Stimulated activated CD4-positive, alpha-beta T cell treated with anti-CD3 and anti-CD28 coated beads, Interleukin-12 subunit alpha, Interleukin-12 subunit beta, amount 100 ng/mL, for 24 hours (primary cell): ENCODE measurements around the gene CYP2B6.
"Not testable (repeated sequence)": the region's sequence is repeated elsewhere in the genome, so short reads cannot be mapped to it uniquely, and the experiment has no call there.

Experiments
- DNase-seq, 2 experiments: peaks; one replicate each; pipeline ENCODE4 v3.0.0-alpha.2; 2020; ENCODE audit warnings: low read depth in 2 of 2

The CYP2B6 gene

DNA sequence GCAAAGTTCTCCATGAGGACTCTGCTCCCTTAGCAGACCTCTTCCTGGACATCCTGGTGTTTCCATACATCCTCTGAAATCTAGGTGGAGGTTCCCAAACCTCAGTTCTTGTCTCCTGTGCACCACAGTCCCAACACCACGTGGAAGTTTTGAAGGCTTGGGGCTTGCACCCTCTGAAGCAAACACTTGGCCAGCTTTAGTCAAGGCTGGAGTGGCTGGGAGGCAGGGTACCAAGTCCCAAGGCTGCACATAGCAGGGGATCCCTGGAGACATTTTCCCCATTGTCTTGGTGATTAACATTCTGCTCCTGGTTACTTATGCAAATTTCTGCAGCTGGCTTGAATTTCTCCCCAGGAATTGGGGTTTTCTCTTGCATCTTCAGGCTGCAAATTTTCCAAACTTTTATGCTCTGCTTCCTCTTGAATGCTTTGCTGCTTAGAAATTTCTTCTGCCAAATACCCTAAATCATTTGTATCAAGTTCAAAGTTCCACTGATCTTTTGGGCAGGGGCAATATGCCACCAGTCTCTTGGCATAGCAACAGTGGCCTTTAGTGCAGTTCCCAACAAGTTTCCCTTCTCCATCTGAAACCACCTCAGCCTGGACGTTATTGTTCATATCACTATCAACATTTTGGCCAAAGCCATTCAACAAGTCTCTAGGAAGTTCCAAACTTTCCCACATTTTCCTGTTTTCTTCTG lies 10.2 kb upstream of the CYP2B6 start:
- not testable (repeated sequence) for DNase-seq

DNA sequence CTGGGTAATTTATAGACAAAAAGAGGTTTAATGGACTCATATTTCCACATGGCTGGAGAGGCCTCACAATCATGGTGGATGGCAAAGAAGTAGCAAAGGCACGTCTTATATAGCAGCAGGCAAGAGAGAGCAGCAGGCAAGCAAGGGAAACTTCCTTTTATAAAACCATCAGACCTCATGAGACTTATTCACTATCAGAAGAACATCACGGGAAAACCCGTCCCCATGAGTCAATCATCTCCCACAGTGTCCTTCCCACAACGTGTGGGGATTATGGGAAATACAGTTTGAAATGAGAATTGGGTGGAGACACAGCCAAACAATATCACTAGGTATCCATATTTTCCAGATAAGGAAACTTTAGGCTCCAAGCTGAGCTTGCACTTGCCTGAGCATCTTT lies 9.5 kb upstream of the CYP2B6 start:
- no peak for DNase-seq

DNA sequence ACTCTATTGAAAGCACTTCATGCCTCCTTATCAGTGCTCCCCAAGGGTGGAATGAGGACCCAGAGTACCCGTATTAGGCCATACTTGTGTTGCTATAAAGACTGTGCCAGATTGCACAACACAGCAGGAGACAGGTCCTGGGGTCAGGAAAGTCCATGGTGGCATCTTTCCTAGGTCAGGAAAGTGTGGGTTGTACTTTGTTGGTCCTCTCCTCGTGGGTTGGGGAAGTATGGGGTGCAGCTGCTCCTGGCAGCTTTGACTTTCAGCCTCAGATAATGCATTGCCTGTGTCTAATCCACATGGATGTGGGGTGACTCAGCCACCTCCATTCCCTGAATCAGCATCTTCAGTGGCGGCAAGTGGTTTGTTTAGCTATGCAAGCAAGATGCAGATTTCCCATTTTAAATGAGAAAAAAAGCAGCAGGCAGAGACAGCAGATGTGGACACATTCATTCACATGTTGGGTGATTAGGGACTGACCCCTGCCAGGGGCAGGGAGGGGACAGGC lies 8.4 kb upstream of the CYP2B6 start:
- no peak for DNase-seq

- DNase-seq, result no peak
Measured at GRCh38 chr19:40989453-40989852, 1.6 kb upstream of the CYP2B6 start.

GRCh38 chr19:40995355-40995754 lies 4.3 kb downstream of the CYP2B6 start:
- DNase-seq, result no peak

DNA sequence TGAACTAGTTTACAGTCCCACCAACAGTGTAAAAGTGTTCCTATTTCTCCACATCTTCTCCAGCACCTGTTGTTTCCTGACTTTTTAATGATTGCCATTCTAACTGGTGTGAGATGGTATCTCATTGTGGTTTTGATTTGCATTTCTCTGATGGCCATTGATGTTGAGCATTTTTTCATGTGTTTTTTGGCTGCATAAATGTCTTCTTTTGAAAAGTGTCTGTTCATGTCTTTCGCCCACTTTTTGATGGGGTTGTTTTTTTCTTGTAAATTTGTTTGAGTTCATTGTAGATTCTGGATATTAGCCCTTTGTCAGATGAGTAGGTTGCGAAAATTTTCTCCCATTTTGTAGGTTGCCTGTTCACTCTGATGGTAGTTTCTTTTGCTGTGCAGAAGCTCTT lies 7.9 kb downstream of the CYP2B6 start:
- not testable (repeated sequence) for DNase-seq

GRCh38 chr19:41000310-41000737 lies 9.2 kb downstream of the CYP2B6 start:
- no peak for DNase-seq

DNA sequence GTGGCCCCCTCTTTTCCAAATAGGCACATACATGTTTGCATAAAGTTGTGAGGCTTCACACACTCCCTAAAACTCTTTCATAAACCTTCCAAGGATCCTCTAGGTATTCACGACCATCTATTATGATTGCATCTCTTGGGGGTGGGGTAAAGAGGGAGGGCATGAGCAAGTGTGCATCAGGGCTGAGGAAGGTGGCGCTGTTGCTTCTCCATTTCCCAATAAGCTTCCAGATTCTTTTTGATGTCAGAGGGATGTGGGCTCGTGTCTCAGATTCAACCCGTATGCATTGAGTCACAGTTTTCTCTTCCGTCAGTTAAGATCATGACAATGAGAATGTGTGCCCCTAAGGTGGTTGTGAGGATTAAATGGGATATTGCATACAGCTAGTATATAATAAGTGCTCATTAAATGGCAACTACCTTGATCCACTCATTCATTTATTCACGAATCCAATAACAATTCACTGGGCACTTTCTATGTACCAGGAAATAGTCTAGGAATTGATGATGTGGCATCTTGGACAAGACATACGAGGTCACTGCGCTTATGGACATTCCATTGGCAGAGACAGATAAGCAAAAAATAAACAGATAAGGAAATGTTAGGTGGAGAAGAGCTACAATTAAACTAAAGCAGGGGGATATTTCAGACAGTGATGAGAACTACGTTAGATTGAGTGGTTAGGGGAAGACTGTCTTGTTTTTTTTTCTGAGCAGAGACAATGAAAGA lies 10.3 kb downstream of the CYP2B6 start:
- DNase-seq, result no peak

- not testable (repeated sequence) for DNase-seq
Measured at GRCh38 chr19:41003656-41004055, 12.6 kb downstream of the CYP2B6 start.

GRCh38 chr19:41009700-41010235 lies 18.7 kb downstream of the CYP2B6 start:
- DNase-seq, result no peak

- no peak for DNase-seq
Measured at GRCh38 chr19:41013359-41013758, 22.3 kb downstream of the CYP2B6 start.

DNA sequence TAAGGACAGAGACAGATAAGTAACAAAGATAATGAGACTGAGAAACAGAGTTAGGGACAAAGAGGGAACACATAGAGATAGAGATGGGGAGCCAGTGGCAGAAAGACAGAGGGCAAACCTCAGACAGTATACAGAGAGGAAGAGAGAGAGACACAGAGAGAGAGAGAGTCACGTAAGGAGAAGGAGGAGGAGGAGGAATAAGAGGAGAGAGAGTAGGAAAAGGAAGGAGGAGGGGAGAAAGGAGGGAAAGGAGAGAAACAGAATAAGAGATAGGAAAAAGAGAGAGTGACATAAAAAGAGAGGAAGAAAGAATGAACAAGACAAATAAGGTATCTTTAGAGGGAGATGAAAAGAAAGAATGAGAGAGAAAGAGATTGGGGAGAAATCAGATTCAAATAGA lies 23.6 kb downstream of the CYP2B6 start:
- DNase-seq, result no peak

DNA sequence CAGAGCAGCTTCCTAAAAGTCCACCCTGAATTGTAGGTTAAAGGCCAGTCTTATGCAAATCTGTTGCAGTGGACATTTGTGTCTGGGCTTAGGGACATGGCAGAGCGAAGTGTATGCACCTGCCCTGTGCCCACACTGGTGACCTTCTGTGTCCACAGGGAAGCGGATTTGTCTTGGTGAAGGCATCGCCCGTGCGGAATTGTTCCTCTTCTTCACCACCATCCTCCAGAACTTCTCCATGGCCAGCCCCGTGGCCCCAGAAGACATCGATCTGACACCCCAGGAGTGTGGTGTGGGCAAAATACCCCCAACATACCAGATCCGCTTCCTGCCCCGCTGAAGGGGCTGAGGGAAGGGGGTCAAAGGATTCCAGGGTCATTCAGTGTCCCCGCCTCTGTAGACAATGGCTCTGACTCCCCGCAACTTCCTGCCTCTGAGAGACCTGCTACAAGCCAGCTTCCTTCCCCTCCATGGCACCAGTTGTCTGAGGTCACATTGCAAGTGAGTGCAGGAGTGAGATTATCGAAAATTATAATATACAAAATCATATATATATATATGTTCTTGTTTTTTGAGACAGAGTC lies 25.5 kb downstream of the CYP2B6 start:
- DNase-seq, result no peak

- DNase-seq, result no peak
Measured at GRCh38 chr19:41018736-41019290, 27.7 kb downstream of the CYP2B6 start.

GRCh38 chr19:41019346-41019745 lies 28.3 kb downstream of the CYP2B6 start:
- no peak for DNase-seq

GRCh38 chr19:41023193-41023592 lies 32.1 kb downstream of the CYP2B6 start:
- DNase-seq, result no peak

DNA sequence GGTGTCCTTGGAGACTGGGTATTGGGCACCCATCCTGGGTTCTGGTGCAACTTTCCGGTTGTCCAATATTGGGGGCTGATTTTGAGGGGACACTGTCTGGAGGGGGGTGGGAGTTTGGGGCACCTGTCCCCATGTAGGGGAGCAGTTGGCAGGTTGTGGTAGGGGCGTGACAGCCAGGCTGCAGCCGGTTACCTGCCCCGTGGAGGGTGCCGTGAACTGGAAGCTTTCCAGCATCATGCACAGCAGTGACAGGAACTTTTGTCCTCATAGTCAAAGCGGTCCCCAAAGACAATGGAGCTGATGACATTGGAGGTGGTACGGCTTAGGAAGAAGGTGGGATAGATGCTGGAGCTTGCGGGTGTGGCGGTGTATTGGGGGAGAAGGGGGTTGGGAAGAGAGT lies 34.3 kb downstream of the CYP2B6 start:
- no peak for DNase-seq

DNA sequence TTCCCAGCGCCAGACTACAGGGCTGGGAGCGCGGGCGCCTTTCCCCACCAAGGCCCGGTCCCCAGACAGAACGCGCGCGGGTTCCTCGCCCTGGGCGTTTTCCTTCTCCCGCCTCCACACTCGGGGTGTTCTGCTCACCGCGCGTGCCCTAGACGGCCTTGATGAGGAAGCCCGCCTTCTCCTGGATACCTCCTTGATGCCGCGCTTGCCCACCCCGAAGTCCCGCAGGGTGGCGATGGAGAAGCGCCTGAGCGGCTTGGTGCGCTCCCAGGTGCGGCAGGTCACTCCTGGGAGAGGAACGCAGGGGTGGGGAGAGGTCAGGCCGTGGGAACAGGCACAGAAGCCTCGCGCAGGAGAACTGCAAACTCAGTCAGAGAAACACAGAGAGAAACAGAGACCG lies 34.8 kb downstream of the CYP2B6 start:
- no peak for DNase-seq

DNA sequence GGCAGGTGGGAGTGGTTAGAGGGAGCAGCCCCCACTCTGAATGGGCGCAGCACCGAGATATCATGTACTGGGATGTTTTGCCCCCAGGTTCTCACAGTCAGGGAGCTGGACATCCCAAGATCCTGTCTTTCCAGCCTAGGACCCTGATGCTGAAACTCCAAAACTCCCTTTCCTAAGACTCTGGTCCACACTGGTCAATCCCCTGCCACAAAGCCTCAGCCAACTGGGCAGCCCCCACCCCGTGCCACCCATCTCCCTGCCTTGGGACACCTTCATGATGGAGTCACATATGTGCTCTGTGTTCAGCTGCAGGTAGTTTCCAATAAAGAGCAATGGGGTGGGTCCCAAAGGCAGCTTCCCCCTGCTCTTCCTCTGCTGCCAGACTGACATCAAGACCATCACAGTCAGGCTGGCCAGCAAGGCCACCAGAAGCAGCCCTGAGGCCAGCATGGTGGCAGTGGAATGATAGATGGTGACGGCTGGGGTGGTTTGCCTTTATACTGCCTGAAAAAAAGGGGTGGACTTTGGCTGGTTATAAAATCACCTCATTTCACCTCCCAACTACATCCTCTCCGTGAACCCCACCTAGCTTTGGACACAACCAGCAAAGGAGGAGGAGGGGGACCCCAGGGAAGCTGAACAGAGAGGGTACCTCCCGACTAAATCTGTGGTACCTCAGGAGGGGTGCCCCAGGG lies 36.3 kb downstream of the CYP2B6 start:
- no peak for DNase-seq

- no peak for DNase-seq
Measured at GRCh38 chr19:41029524-41030432, 38.7 kb downstream of the CYP2B6 start.

GRCh38 chr19:41030651-41031050 lies 39.6 kb downstream of the CYP2B6 start:
- no peak for DNase-seq
